Activated gamma-delta T cell (primary cell): Measurements from ENCODE around the gene TLE1.

ENCODE experiments used
- DNase-seq: peaks from one replicate; lab custom pipeline; 2025; lab: John Stamatoyannopoulos, UW

The TLE1 gene

GRCh38 chr9:81546489-81546888, 142.9 kb downstream of the TLE1 start:
- no peak for DNase-seq

DNA sequence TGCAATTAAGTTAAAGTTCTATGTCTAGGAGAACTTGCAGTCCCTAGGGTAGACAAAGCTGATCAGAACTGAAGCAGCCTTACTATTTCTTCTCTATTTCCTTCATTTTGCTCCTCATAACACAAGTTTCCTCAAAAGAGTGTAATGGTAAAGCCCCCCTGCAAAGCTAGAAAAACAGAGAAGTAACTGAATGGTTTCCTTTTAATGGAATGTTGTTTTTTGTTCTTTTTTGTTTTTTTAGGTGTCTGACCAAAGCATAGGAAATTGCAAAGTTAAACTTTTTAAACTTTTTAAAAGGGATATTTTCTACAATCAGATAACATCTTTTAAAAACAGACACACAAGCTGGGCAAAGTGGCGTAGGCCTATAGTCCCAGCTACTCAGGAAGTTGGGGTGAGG, 145.7 kb downstream of the TLE1 start:
- DNase-seq: no peak

GRCh38 chr9:81542118-81542889, 147.0 kb downstream of the TLE1 start:
- no peak for DNase-seq

GRCh38 chr9:81540142-81540710, 149.1 kb downstream of the TLE1 start:
- DNase-seq: no peak

GRCh38 chr9:81539317-81539716, 150.0 kb downstream of the TLE1 start:
- no peak for DNase-seq

DNA sequence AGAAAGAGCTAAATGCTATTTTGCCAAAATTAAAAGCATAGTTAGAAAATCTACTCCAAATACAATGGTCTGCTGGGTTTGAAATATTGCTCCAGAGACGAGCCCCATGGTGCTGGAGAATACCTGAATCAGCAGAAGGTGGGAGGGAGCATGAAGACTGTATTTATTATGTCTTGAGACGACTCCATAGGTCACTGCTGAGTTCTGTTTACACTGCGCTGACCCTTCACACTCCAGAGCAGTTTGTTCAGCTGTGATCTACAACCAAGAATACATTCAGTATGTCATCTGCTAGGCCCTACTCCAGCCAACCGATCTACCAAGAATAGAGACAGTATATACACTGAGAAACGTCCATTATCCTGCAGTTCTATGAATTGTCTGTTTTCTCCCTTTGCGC, 150.5 kb downstream of the TLE1 start:
- DNase-seq: no peak

GRCh38 chr9:81537964-81538363, 151.4 kb downstream of the TLE1 start:
- no peak for DNase-seq

DNA sequence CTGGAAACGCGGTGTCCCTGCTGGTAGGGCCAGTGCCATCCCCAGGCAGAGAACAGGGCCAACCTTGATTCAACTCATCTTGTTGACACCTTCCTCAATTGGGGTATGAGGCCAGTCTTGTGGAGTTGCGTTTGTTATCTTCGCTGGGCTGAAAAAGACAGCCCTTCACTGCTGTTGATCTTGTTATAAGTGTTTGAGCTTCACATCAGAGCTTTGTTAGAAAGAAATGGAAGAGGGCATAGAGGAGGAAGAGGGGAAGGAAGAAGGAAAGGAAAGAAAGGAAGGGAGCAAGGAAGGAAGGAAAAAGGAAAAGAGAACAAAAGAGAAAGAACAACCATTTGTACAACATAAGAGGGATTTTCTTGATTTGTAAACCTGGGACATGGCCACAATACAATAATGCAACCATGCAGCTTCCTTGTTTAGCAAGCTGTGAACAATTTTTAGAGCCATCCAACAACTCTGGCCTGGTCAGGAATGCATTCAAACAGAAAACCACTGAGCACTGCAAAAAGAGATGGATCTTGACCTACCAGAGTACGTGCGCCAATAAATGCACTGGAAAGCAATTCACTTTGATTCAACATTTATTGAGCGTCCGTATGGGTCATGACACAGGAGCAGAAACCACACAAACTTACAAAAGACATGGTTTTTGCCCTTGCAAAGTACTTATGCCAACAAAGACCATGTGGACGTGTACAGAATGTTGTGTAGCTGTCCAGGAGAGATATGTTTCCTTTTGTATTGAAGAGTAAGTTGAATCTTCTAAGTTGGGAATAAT, 152.9 kb downstream of the TLE1 start:
- no peak for DNase-seq

DNA sequence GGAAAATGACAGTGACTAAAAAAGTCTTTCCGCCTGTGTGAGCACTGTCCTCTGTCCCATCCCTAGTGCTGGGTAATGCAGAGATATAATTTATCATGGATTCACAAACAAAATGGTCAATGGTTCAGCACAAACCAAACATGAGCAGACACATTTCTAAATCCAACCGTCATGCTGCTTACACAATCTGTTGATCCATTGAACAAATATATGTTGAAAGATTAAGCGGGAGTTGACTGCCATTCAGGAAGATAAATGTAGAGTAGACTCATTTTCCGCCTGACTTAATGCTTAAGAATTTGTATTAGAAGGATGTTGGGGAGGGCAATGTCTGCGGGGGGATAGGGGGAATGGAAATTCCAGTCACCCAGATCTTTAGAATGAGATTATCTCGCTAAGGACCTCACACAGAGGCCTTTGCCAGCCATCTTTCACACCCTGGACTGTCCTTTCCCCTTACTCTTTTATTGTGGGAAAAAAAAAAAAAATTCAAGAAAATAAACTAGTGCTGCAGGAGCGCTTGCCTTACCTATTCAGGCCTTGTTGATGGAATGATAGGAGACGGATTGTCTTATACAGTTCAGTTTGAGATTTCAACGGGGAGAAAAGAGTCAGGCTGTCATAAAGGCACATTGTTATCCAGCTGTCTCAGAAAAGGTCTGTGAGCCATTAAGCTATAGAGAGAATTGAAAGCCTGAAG, 153.7 kb downstream of the TLE1 start:
- no peak for DNase-seq

- no peak for DNase-seq
These were observed 155.0 kb downstream of the TLE1 start for GRCh38 chr9:81534138-81534875.
